HEK293 (cell line): ENCODE results near the gene SNAPC2.

ENCODE experiments used
- ELK4 ChIP-seq: IDR thresholded peaks from 2 replicates; pipeline ENCODE4 v1.6.1; 2011; ENCODE audit warnings: mild to moderate bottlenecking, low read depth, low read length, borderline replicate concordance
- MZF1 ChIP-seq: fragments of 450-650 bp; formaldehyde crosslinking; IDR thresholded peaks from 2 replicates; pipeline ENCODE4 v1.5.1; 2017; ENCODE audit warnings: missing biosample characterization, missing genetic modification characterization, borderline replicate concordance
- REPIN1 ChIP-seq: fragments of 450-650 bp; formaldehyde crosslinking; IDR thresholded peaks from 2 replicates; pipeline ENCODE4 v1.5.1; 2017; ENCODE audit warnings: missing biosample characterization, missing genetic modification characterization, low read depth
- ZBTB17 ChIP-seq: fragments of 450-650 bp; formaldehyde crosslinking; IDR thresholded peaks from 2 replicates; pipeline ENCODE4 v1.5.1; 2016; ENCODE audit warnings: missing biosample characterization, missing genetic modification characterization
- ZBTB20 ChIP-seq: fragments of 450-650 bp; formaldehyde crosslinking; IDR thresholded peaks from 2 replicates; pipeline ENCODE4 v1.5.1; 2016; ENCODE audit warnings: missing biosample characterization, missing genetic modification characterization
- ZBTB48 ChIP-seq: fragments of 450-650 bp; formaldehyde crosslinking; IDR thresholded peaks from 2 replicates; pipeline ENCODE4 v1.5.1; 2016; ENCODE audit warnings: missing biosample characterization, missing genetic modification characterization
- ZNF202 ChIP-seq: fragments of 450-650 bp; formaldehyde crosslinking; IDR thresholded peaks from 2 replicates; pipeline ENCODE4 v1.5.1; 2016; ENCODE audit warnings: missing biosample characterization, missing genetic modification characterization, borderline replicate concordance
- ZNF624 ChIP-seq: fragments of 450-650 bp; formaldehyde crosslinking; IDR thresholded peaks from 2 replicates; pipeline ENCODE4 v1.5.1; 2017; ENCODE audit warnings: missing biosample characterization, missing genetic modification characterization
- ZNF645 ChIP-seq: fragments of 450-650 bp; formaldehyde crosslinking; IDR thresholded peaks from 2 replicates; pipeline ENCODE4; 2016; ENCODE audit warnings: missing biosample characterization, missing genetic modification characterization
- ZNF785 ChIP-seq: fragments of 450-650 bp; formaldehyde crosslinking; IDR thresholded peaks from 2 replicates; pipeline ENCODE4 v1.5.1; 2016; ENCODE audit warnings: missing biosample characterization, missing genetic modification characterization
- TF ChIP-seq, protein P1 (sequence below): fragments of 450-650 bp; formaldehyde crosslinking; IDR thresholded peaks from 2 replicates; pipeline ENCODE4 v1.5.1; 2016; ENCODE audit warnings: missing biosample characterization, missing genetic modification characterization
- TF ChIP-seq, protein P2 (sequence below): fragments of 450-650 bp; formaldehyde crosslinking; IDR thresholded peaks from 2 replicates; pipeline ENCODE4 v1.5.1; 2017; ENCODE audit warnings: missing biosample characterization, missing genetic modification characterization

DNA sequence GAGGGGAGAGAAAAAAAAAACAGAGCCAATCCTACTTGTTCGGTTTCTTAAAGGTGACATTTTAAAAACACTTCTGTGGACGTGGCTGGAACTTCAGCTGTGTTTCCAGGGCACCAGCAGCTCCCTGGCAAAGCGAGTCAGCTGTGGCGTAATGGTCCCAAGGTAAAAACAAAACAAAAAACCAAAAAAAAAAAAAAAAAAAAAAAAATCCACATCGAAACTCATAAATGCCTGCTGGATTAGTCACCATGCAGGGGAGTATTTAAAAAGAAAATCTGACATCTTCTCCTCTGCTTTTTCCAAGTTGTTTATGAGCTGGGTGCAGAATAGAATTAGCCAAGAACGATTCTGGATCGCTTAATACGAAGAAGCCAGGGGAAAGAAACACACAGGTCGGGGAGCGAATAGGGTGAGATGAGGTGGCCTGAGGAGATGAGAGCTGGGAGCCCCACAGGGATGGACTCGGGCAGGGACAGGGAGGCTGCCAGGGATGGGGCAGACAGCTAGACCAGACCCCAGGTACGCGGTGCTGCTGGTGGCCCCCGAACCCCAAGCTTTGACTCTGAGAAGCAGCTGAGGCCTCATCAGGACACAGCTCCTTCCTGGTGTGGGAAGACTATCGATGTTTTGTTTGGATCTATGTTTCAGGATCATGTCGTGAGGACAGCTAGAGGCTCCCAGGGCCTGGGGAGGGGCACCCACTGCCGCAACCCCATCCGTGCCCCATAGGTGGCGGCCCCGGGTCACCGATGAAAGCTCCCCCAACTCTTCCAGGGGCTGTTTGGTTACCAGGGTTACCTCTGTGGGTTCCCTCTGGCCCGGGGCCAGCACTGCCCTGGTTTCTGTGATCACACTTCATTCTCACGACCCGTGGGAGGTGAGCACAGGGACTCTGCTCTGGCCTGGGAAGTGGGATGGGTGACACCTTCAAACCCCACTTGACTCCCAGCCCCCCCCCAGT is 8.9 kb downstream of the SNAPC2 start:
- TF ChIP-seq, protein P1, sequence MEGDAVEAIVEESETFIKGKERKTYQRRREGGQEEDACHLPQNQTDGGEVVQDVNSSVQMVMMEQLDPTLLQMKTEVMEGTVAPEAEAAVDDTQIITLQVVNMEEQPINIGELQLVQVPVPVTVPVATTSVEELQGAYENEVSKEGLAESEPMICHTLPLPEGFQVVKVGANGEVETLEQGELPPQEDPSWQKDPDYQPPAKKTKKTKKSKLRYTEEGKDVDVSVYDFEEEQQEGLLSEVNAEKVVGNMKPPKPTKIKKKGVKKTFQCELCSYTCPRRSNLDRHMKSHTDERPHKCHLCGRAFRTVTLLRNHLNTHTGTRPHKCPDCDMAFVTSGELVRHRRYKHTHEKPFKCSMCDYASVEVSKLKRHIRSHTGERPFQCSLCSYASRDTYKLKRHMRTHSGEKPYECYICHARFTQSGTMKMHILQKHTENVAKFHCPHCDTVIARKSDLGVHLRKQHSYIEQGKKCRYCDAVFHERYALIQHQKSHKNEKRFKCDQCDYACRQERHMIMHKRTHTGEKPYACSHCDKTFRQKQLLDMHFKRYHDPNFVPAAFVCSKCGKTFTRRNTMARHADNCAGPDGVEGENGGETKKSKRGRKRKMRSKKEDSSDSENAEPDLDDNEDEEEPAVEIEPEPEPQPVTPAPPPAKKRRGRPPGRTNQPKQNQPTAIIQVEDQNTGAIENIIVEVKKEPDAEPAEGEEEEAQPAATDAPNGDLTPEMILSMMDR (tag by site-specific recombination), result peak; percentile 65
- TF ChIP-seq ZBTB20 (tag by site-specific recombination) (peak; percentile 69), ZNF645 (tag by site-specific recombination) (no peak), ZNF624 (no peak), REPIN1 (no peak), ZBTB17 (tag by site-specific recombination) (peak; percentile 95), ZBTB48 (tag by site-specific recombination) (0 out of 2 replicates have a peak, but pooled peaks have one; percentile 47), ZNF785 (no peak), ELK4 (no peak), ZNF202 (no peak), MZF1 (tag by site-specific recombination) (no peak)
- TF ChIP-seq, protein P2, sequence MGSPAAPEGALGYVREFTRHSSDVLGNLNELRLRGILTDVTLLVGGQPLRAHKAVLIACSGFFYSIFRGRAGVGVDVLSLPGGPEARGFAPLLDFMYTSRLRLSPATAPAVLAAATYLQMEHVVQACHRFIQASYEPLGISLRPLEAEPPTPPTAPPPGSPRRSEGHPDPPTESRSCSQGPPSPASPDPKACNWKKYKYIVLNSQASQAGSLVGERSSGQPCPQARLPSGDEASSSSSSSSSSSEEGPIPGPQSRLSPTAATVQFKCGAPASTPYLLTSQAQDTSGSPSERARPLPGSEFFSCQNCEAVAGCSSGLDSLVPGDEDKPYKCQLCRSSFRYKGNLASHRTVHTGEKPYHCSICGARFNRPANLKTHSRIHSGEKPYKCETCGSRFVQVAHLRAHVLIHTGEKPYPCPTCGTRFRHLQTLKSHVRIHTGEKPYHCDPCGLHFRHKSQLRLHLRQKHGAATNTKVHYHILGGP (tag by site-specific recombination), result no peak
